ENCODE results near the gene ARID5A.
"Not testable (repeated sequence)": the region's sequence is repeated elsewhere in the genome, so short reads cannot be mapped to it uniquely, and the experiment has no call there.

ARID5A gene

GRCh38 chr2:96542357-96542977, 5.9 kb downstream of the ARID5A start:
- DNase-seq = no peak

- no peak for DNase-seq
These were observed 9.8 kb downstream of the ARID5A start for GRCh38 chr2:96546321-96546720.

- no peak for DNase-seq
These were observed 10.2 kb downstream of the ARID5A start for GRCh38 chr2:96546797-96547196.

- no peak for DNase-seq
These were observed 10.7 kb downstream of the ARID5A start for GRCh38 chr2:96547203-96547641.

GRCh38 chr2:96547731-96548171, 11.2 kb downstream of the ARID5A start:
- no peak for DNase-seq

GRCh38 chr2:96548558-96549465, 12.3 kb downstream of the ARID5A start:
- DNase-seq = no peak

GRCh38 chr2:96549466-96549785, 12.9 kb downstream of the ARID5A start:
- DNase-seq = no peak

GRCh38 chr2:96549967-96550786, 13.6 kb downstream of the ARID5A start:
- DNase-seq = no peak

GRCh38 chr2:96550787-96551604, 14.4 kb downstream of the ARID5A start:
- no peak for DNase-seq

GRCh38 chr2:96551605-96552314, 15.2 kb downstream of the ARID5A start:
- no peak for DNase-seq

- DNase-seq = no peak
These were observed 16.0 kb downstream of the ARID5A start for GRCh38 chr2:96552315-96553175.

GRCh38 chr2:96553176-96553956, 16.8 kb downstream of the ARID5A start:
- no peak for DNase-seq

- not testable (repeated sequence) for DNase-seq
These were observed 17.4 kb downstream of the ARID5A start for GRCh38 chr2:96553957-96554292.

GRCh38 chr2:96554293-96555145, 18.0 kb downstream of the ARID5A start:
- peak; percentile 17 to 36 for DNase-seq

GRCh38 chr2:96555146-96555610, 18.6 kb downstream of the ARID5A start:
- DNase-seq = no peak

GRCh38 chr2:96556441-96557330, 20.1 kb downstream of the ARID5A start:
- peak; percentile 35 to 38 for DNase-seq

GRCh38 chr2:96557421-96557820, 20.9 kb downstream of the ARID5A start:
- DNase-seq = not testable (repeated sequence)

GRCh38 chr2:96558061-96558460, 21.5 kb downstream of the ARID5A start:
- no peak for DNase-seq

Measured in SW 1271 (cell line).